WTC11 (cell line): ENCODE results near the gene PRPF8. TPM values are rescaled to one million over a fixed set of nuclear protein-coding genes. Genes with fewer than 3 reads are reported as not detected.

ENCODE experiments used
- ARID4B ChIP-seq: sonication (generic); formaldehyde crosslinking; IDR thresholded peaks from 2 replicates; pipeline ENCODE4 v1.8.0; 2023; ENCODE audit warnings: missing genetic modification reagents, mild to moderate bottlenecking, borderline replicate concordance
- ATF2 ChIP-seq: sonication (generic); formaldehyde crosslinking; IDR thresholded peaks from 2 replicates; pipeline ENCODE4 v1.8.1; 2022; ENCODE audit warnings: low read depth, missing genetic modification reagents, borderline replicate concordance
- ATF6 ChIP-seq: sonication (generic); formaldehyde crosslinking; IDR thresholded peaks from 2 replicates; pipeline ENCODE4 v1.8.1; 2023; ENCODE audit warnings: mild to moderate bottlenecking, missing genetic modification reagents
- CBFB ChIP-seq: sonication (generic); formaldehyde crosslinking; IDR thresholded peaks from 2 replicates; pipeline ENCODE4 v1.8.1; 2022; ENCODE audit warnings: mild to moderate bottlenecking, low read depth, missing genetic modification reagents
- CREB1 ChIP-seq: sonication (generic); formaldehyde crosslinking; IDR thresholded peaks from 2 replicates; pipeline ENCODE4 v1.8.0; 2023; ENCODE audit warnings: mild to moderate bottlenecking, missing genetic modification reagents
- CREM ChIP-seq: sonication (generic); formaldehyde crosslinking; IDR thresholded peaks from 2 replicates; pipeline ENCODE4 v1.8.1; 2022; ENCODE audit warnings: mild to moderate bottlenecking, missing genetic modification reagents, moderate library complexity
- ESRRA ChIP-seq: sonication (generic); formaldehyde crosslinking; IDR thresholded peaks from 2 replicates; pipeline ENCODE4 v1.8.1; 2022; ENCODE audit warnings: mild to moderate bottlenecking, missing genetic modification reagents, borderline replicate concordance
- ETV6 ChIP-seq: sonication (generic); formaldehyde crosslinking; IDR thresholded peaks from 2 replicates; pipeline ENCODE4 v1.8.1; 2022; ENCODE audit warnings: mild to moderate bottlenecking, missing genetic modification reagents
- FOXJ3 ChIP-seq: sonication (generic); formaldehyde crosslinking; IDR thresholded peaks from 2 replicates; pipeline ENCODE4 v1.9.0; 2021; ENCODE audit warnings: missing genetic modification reagents, mild to moderate bottlenecking, borderline replicate concordance
- IRF2 ChIP-seq: sonication (generic); formaldehyde crosslinking; IDR thresholded peaks from 2 replicates; pipeline ENCODE4 v1.8.0; 2022; ENCODE audit warnings: low read depth, missing genetic modification reagents, borderline replicate concordance
- MXD4 ChIP-seq: fragments of 250-450 bp; sonication (Bioruptor Pico); IDR thresholded peaks from 2 replicates; pipeline ENCODE4 v1.8.0; 2021; ENCODE audit warnings: mild to moderate bottlenecking, moderate library complexity, borderline replicate concordance
- NFATC4 ChIP-seq: fragments of 250-450 bp; sonication (Bioruptor Pico); IDR thresholded peaks from 2 replicates; pipeline ENCODE4 v1.9.0; 2021; ENCODE audit warnings: mild to moderate bottlenecking
- PRDM15 ChIP-seq: sonication (generic); formaldehyde crosslinking; IDR thresholded peaks from 2 replicates; pipeline ENCODE4 v1.8.0; 2022; ENCODE audit warnings: missing genetic modification reagents
- PRRX2 ChIP-seq: fragments of 250-450 bp; sonication (Bioruptor Pico); IDR thresholded peaks from 2 replicates; pipeline ENCODE4 v1.8.0; 2021; ENCODE audit warnings: mild to moderate bottlenecking
- RORB ChIP-seq: fragments of 250-450 bp; sonication (Bioruptor Pico); IDR thresholded peaks from 2 replicates; pipeline ENCODE4 v1.9.0; 2021; ENCODE audit warnings: mild to moderate bottlenecking
- TCF7 ChIP-seq: sonication (generic); formaldehyde crosslinking; IDR thresholded peaks from 2 replicates; pipeline ENCODE4 v1.8.0; 2022; ENCODE audit warnings: mild to moderate bottlenecking, low read depth, missing genetic modification reagents, moderate library complexity
- TP53 ChIP-seq: sonication (generic); formaldehyde crosslinking; IDR thresholded peaks from 2 replicates; pipeline ENCODE4 v1.8.1; 2023; ENCODE audit warnings: mild to moderate bottlenecking, missing genetic modification reagents
- ZNF396 ChIP-seq: fragments of 250-450 bp; sonication (Bioruptor Pico); IDR thresholded peaks from 2 replicates; pipeline ENCODE4 v1.8.0; 2021; ENCODE audit warnings: mild to moderate bottlenecking, moderate library complexity, borderline replicate concordance
- ZNF416 ChIP-seq: fragments of 250-450 bp; sonication (Bioruptor Pico); IDR thresholded peaks from 2 replicates; pipeline ENCODE4 v1.9.0; 2021; ENCODE audit warnings: mild to moderate bottlenecking, inconsistent platforms
- ZSCAN18 ChIP-seq: fragments of 250-450 bp; sonication (Bioruptor Pico); IDR thresholded peaks from 2 replicates; pipeline ENCODE4 v2.1.2; 2022; ENCODE audit warnings: mild to moderate bottlenecking, moderate library complexity
- total RNA-seq: library from RNA; stranded (reverse); gene quantifications from 3 replicates; pipeline ENCODE4 v1.2.3, GENCODE V29; 2021
- TF ChIP-seq, protein P1 (sequence below): sonication (generic); formaldehyde crosslinking; IDR thresholded peaks from 2 replicates; pipeline ENCODE4 v1.8.0; 2022; ENCODE audit warnings: mild to moderate bottlenecking, missing genetic modification reagents
- TF ChIP-seq, protein P2 (sequence below): fragments of 200-600 bp; IDR thresholded peaks from 2 replicates; pipeline ENCODE4 v1.8.0; 2022; ENCODE audit warnings: antibody characterized with exemption

Gene PRPF8
- total RNA-seq, 1 experiment from 2014 or later: 388 TPM

DNA sequence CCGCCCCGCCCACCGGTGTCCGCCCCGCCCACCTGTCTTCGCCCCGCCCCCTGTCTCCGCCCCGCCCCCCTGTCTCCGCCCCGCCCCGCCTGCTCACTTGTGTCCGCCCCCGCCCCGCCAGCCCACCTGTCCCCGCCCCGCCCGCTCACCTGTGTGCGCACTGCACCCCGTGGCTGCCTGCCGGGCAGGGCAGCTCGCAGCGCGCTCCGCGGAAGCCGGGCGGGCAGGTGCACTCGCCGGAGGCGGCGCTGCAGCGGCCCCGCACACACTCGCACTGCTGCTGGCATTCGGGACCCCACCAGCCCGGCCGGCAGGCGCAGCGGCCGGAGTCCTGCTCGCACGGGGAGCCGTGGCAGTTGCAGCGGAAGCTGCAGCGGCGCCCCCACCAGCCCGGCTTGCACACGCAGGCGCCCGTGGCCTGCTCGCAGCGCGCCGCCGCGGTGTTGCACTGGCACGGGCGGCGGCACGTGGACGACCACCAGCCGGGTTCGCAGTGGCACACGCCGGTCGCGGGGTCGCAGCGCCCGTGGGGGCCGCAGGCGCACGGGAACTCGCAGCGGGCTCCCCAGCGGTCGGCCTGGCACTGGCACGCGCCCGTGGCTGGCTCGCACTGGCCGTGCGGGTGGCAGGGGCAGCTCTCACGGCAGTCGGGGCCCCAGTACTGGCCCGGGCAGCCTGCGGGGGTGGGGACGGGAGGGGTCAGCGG lies 41.2 kb downstream of the PRPF8 start (continued):
- TF ChIP-seq, protein P1, sequence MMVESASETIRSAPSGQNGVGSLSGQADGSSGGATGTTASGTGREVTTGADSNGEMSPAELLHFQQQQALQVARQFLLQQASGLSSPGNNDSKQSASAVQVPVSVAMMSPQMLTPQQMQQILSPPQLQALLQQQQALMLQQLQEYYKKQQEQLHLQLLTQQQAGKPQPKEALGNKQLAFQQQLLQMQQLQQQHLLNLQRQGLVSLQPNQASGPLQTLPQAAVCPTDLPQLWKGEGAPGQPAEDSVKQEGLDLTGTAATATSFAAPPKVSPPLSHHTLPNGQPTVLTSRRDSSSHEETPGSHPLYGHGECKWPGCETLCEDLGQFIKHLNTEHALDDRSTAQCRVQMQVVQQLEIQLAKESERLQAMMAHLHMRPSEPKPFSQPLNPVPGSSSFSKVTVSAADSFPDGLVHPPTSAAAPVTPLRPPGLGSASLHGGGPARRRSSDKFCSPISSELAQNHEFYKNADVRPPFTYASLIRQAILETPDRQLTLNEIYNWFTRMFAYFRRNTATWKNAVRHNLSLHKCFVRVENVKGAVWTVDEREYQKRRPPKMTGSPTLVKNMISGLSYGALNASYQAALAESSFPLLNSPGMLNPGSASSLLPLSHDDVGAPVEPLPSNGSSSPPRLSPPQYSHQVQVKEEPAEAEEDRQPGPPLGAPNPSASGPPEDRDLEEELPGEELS (CRISPR knock-in tag): peak; percentile 35; the same call in 1 of the 2 replicates
- TF ChIP-seq ZSCAN18 (CRISPR knock-in tag) (no peak), ARID4B (CRISPR knock-in tag) (no peak), ATF6 (CRISPR knock-in tag) (no peak), RORB (no peak), TCF7 (no peak), ESRRA (CRISPR knock-in tag) (no peak), ATF2 (no peak), MXD4 (no peak), IRF2 (CRISPR knock-in tag) (no peak), TP53 (peak; percentile 58; the same call in 1 of the 2 replicates), FOXJ3 (CRISPR knock-in tag) (no peak), ETV6 (CRISPR knock-in tag) (0 out of 2 replicates have a peak, but pooled peaks have one; percentile 27), CREB1 (CRISPR knock-in tag) (no peak), ZNF396 (CRISPR knock-in tag) (no peak), PRDM15 (CRISPR knock-in tag) (no peak), CREM (CRISPR knock-in tag) (0 out of 2 replicates have a peak, but pooled peaks have one; percentile 26), PRRX2 (no peak), CBFB (0 out of 2 replicates have a peak, but pooled peaks have one; percentile 61), NFATC4 (no peak), ZNF416 (CRISPR knock-in tag) (0 out of 2 replicates have a peak, but pooled peaks have one; percentile 57)
- TF ChIP-seq, protein P2, sequence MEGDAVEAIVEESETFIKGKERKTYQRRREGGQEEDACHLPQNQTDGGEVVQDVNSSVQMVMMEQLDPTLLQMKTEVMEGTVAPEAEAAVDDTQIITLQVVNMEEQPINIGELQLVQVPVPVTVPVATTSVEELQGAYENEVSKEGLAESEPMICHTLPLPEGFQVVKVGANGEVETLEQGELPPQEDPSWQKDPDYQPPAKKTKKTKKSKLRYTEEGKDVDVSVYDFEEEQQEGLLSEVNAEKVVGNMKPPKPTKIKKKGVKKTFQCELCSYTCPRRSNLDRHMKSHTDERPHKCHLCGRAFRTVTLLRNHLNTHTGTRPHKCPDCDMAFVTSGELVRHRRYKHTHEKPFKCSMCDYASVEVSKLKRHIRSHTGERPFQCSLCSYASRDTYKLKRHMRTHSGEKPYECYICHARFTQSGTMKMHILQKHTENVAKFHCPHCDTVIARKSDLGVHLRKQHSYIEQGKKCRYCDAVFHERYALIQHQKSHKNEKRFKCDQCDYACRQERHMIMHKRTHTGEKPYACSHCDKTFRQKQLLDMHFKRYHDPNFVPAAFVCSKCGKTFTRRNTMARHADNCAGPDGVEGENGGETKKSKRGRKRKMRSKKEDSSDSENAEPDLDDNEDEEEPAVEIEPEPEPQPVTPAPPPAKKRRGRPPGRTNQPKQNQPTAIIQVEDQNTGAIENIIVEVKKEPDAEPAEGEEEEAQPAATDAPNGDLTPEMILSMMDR: no peak
